Ishikawa (cell line): ENCODE data around the gene MUSK.

Source experiments
- CEBPB ChIP-seq: IDR thresholded peaks from 2 replicates; pipeline ENCODE4 v1.6.1; 2012
- CREB1 ChIP-seq: IDR thresholded peaks from 2 replicates; pipeline ENCODE4 v1.6.1; 2012; ENCODE audit warnings: low read depth
- EGR1 ChIP-seq: IDR thresholded peaks from 2 replicates; pipeline ENCODE4 v1.6.1; 2012
- EP300 ChIP-seq: IDR thresholded peaks from 2 replicates; pipeline ENCODE4 v1.6.1; 2012; ENCODE audit warnings: borderline replicate concordance
- FOXM1 ChIP-seq: IDR thresholded peaks from 2 replicates; pipeline ENCODE4 v1.6.1; 2012; ENCODE audit warnings: low read depth, borderline replicate concordance
- MAX ChIP-seq: IDR thresholded peaks from 2 replicates; pipeline ENCODE4 v1.6.1; 2012
- NFIC ChIP-seq: IDR thresholded peaks from 2 replicates; pipeline ENCODE4 v1.6.1; 2012
- RAD21 ChIP-seq: IDR thresholded peaks from 2 replicates; pipeline ENCODE4 v1.6.1; 2012; ENCODE audit warnings: low read depth
- TAF1 ChIP-seq: IDR thresholded peaks from 2 replicates; pipeline ENCODE4 v1.6.1; 2012; ENCODE audit warnings: low read depth, mild to moderate bottlenecking
- TCF12 ChIP-seq: IDR thresholded peaks from 2 replicates; pipeline ENCODE4 v1.6.1; 2012; ENCODE audit warnings: low read depth
- TEAD4 ChIP-seq: IDR thresholded peaks from 2 replicates; pipeline ENCODE4 v1.6.1; 2012
- USF1 ChIP-seq: IDR thresholded peaks from 2 replicates; pipeline ENCODE4 v1.6.1; 2012
- YY1 ChIP-seq: IDR thresholded peaks from 2 replicates; pipeline ENCODE4 v1.6.1; 2012; ENCODE audit warnings: low read depth
- ZBTB7A ChIP-seq: IDR thresholded peaks from 2 replicates; pipeline ENCODE4 v1.6.1; 2012; ENCODE audit warnings: low read depth
- TF ChIP-seq, protein P1 (sequence below): IDR thresholded peaks from 2 replicates; pipeline ENCODE4 v1.6.1; 2012; ENCODE audit warnings: low read depth, mild to moderate bottlenecking

MUSK gene

GRCh38 chr9:110745676-110746075 is 77.1 kb downstream of the MUSK start:
- TF ChIP-seq MAX = no peak
- no peak for TF ChIP-seq USF1
- TF ChIP-seq TEAD4 = no peak
- TF ChIP-seq ZBTB7A = no peak
- TF ChIP-seq, protein P1, sequence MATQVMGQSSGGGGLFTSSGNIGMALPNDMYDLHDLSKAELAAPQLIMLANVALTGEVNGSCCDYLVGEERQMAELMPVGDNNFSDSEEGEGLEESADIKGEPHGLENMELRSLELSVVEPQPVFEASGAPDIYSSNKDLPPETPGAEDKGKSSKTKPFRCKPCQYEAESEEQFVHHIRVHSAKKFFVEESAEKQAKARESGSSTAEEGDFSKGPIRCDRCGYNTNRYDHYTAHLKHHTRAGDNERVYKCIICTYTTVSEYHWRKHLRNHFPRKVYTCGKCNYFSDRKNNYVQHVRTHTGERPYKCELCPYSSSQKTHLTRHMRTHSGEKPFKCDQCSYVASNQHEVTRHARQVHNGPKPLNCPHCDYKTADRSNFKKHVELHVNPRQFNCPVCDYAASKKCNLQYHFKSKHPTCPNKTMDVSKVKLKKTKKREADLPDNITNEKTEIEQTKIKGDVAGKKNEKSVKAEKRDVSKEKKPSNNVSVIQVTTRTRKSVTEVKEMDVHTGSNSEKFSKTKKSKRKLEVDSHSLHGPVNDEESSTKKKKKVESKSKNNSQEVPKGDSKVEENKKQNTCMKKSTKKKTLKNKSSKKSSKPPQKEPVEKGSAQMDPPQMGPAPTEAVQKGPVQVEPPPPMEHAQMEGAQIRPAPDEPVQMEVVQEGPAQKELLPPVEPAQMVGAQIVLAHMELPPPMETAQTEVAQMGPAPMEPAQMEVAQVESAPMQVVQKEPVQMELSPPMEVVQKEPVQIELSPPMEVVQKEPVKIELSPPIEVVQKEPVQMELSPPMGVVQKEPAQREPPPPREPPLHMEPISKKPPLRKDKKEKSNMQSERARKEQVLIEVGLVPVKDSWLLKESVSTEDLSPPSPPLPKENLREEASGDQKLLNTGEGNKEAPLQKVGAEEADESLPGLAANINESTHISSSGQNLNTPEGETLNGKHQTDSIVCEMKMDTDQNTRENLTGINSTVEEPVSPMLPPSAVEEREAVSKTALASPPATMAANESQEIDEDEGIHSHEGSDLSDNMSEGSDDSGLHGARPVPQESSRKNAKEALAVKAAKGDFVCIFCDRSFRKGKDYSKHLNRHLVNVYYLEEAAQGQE = no peak
- no peak for TF ChIP-seq CREB1
- TF ChIP-seq EP300 = no peak
- TF ChIP-seq YY1 = no peak

DNA sequence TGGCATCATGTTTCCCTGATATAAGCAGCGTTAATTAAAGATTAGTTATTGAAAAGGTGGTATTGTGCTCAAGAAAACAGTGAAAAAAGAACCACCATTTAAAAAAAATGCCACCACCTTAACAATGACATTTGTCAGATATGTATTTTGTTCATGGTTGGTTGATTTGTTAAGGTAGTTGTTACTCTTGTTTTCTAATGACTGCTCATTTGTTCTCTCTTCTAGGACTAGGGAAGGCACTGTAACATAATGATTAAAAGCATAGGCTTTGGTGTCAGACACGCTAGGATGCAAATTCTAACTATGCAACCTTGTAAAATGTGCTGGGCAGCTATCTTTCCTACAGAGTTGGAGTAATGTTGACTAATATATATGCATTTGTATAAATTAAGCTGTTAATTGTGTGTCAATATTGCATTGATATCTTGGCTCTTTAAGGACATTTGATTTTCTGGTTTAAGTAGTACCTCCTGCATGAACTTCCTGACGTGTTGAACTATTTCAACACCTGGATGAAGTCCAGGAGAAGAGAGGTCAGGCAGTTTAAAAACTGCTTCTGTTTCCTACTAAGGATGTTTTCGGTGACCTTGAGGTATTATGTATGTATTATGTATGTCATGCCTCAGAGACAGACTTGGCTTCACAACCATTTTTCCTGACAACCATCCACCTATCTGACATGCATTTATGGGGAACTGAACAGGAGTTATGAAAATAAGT is 77.8 kb downstream of the MUSK start:
- TF ChIP-seq NFIC (no peak), MAX (no peak), USF1 (no peak), ZBTB7A (no peak), YY1 (no peak), RAD21 (no peak), FOXM1 (no peak), CEBPB (no peak), EP300 (no peak), TAF1 (no peak), TCF12 (no peak), CREB1 (no peak), EGR1 (no peak), TEAD4 (no peak)
- TF ChIP-seq, protein P1 = no peak

- TF ChIP-seq TAF1 = no peak
- TF ChIP-seq EGR1 = no peak
- no peak for TF ChIP-seq TEAD4
- TF ChIP-seq USF1 = no peak
- TF ChIP-seq CEBPB = no peak
- no peak for TF ChIP-seq MAX
- no peak for TF ChIP-seq YY1
- TF ChIP-seq CREB1 = no peak
- TF ChIP-seq, protein P1 = no peak
- no peak for TF ChIP-seq TCF12
- TF ChIP-seq NFIC = no peak
- TF ChIP-seq EP300 = no peak
- TF ChIP-seq FOXM1 = no peak
- TF ChIP-seq ZBTB7A = no peak
- TF ChIP-seq RAD21 = no peak
Observed at GRCh38 chr9:110748251-110748893, 79.8 kb downstream of the MUSK start.

GRCh38 chr9:110750272-110750671 is 81.7 kb downstream of the MUSK start:
- TF ChIP-seq USF1 (no peak), NFIC (no peak), MAX (no peak), FOXM1 (no peak), EP300 (no peak), CEBPB (no peak), YY1 (no peak), TAF1 (no peak), TEAD4 (no peak)
- TF ChIP-seq, protein P1 = no peak
